D721Med (cell line): Measurements from ENCODE around the gene CWC27.

Experiments
- DNase-seq: peaks from one replicate; pipeline ENCODE4 v3.0.0; 2011; ENCODE audit warnings: low spot score; ENCODE audit not compliant: insufficient read length
- FAIRE-seq: peaks from 2 replicates; lab custom pipeline; 2011; peaks lifted over from hg19 to GRCh38; lab: Jason Lieb, UNC
- TF ChIP-seq, protein P1 (sequence below): IDR thresholded peaks from 2 replicates; pipeline ENCODE4 v1.5.1; 2012; ENCODE audit warnings: mild to moderate bottlenecking, control low read depth; ENCODE audit not compliant: insufficient read depth; ENCODE audit errors: missing control alignments

Gene CWC27

GRCh38 chr5:65029178-65029577 is 260.4 kb downstream of the CWC27 start:
- no peak for FAIRE-seq

GRCh38 chr5:65030056-65030455 is 261.3 kb downstream of the CWC27 start:
- DNase-seq (no peak), FAIRE-seq (no peak)
- TF ChIP-seq, protein P1, sequence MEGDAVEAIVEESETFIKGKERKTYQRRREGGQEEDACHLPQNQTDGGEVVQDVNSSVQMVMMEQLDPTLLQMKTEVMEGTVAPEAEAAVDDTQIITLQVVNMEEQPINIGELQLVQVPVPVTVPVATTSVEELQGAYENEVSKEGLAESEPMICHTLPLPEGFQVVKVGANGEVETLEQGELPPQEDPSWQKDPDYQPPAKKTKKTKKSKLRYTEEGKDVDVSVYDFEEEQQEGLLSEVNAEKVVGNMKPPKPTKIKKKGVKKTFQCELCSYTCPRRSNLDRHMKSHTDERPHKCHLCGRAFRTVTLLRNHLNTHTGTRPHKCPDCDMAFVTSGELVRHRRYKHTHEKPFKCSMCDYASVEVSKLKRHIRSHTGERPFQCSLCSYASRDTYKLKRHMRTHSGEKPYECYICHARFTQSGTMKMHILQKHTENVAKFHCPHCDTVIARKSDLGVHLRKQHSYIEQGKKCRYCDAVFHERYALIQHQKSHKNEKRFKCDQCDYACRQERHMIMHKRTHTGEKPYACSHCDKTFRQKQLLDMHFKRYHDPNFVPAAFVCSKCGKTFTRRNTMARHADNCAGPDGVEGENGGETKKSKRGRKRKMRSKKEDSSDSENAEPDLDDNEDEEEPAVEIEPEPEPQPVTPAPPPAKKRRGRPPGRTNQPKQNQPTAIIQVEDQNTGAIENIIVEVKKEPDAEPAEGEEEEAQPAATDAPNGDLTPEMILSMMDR, result no peak

More at GRCh38 chr5:65029178-65029577, 260.4 kb downstream of the CWC27 start:
- TF ChIP-seq, protein P1, result no peak
- no peak for DNase-seq

- no peak for FAIRE-seq
- no peak for DNase-seq
- TF ChIP-seq, protein P1, result no peak
Measured at GRCh38 chr5:65032250-65032649, 263.5 kb downstream of the CWC27 start.

- TF ChIP-seq, protein P1, result no peak
- DNase-seq (no peak), FAIRE-seq (no peak)
Measured at GRCh38 chr5:65034029-65034812, 265.5 kb downstream of the CWC27 start.

GRCh38 chr5:65034813-65035209 is 266.1 kb downstream of the CWC27 start:
- TF ChIP-seq, protein P1, result no peak
- FAIRE-seq, result no peak
- no peak for DNase-seq

DNA sequence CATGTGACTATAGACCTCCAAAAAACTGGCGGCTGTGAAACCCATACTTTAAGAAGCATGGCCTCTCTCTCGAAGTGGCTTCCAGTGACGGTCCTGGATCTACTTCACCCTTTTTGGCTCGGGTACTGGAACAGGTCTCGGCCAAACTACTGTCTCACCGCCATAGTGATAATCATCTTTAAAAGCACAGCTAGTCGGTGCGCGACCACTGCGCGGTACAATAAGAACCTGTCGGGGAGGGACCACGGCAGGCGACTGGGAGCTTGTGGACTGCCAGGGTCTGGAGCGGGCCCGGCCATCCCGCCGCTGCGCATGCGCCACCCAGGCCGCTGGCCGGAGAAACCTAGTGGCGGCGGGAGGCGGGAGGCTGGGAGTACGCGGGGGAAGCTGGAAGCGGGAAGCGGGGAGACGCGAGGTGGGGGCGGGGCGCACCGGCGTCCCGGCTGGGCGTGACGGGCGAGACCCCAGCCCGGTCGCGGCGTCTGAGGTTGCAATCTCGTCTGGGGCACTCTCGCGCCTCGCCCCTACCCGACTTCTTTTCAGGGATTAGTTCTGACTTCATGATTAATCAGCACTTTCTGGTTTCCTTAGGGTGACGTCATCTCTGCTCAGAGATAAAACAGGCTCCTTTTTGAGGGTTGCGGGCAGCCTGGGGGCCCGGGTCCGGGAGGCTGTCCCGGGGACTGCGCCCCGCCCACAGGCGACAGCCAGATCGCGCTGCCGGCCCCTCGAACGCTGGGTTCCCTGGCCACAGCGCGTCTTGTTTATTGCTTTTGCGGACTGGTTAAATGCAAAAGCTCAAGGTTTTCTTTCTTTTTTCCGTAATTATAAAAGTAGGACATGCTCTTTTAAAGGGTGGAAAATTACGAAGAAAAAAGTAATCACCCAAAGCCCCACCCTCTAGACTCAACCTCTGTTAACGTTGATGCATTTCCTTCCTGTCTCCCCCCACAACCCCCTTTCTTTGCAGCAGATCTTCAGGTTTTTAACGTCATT is 266.8 kb downstream of the CWC27 start:
- FAIRE-seq (no peak), DNase-seq (peak; percentile 80)
- TF ChIP-seq, protein P1, result no peak
